GM18505 (cell line): ENCODE measurements around the gene KCNJ6.

Source experiments
- ATAC-seq: cut with Tn5 transposase; IDR thresholded peaks from one replicate; pipeline ENCODE4 v1.9.1; 2021; ENCODE audit not compliant: unreplicated experiment
- POLR2A ChIP-seq: IDR thresholded peaks from 4 replicates; pipeline ENCODE4 v1.6.1; 2011; ENCODE audit warnings: borderline replicate concordance; ENCODE audit not compliant: insufficient read depth, insufficient read length; ENCODE audit errors: extremely low read depth

The KCNJ6 gene

GRCh38 chr21:37916310-37917051 lies at the start of gene KCNJ6:
TSS of gene KCNJ6 (minus strand) at chr21:37916457. CDS start at chr21:37840682, 75,775 bp downstream.
- ATAC-seq, result no peak

GRCh38 chr21:37965088-37965805 lies 49.0 kb upstream of the KCNJ6 start:
- TF ChIP-seq POLR2A, result no peak
- ATAC-seq, result no peak

More at GRCh38 chr21:37916310-37917051, at the start of gene KCNJ6:
- no peak for TF ChIP-seq POLR2A

- ATAC-seq, result no peak
- no peak for TF ChIP-seq POLR2A
Observed at GRCh38 chr21:37958537-37958936, 42.3 kb upstream of the KCNJ6 start.

GRCh38 chr21:37956772-37957171 lies 40.5 kb upstream of the KCNJ6 start:
- no peak for ATAC-seq
- TF ChIP-seq POLR2A, result no peak

GRCh38 chr21:37945036-37945435 lies 28.8 kb upstream of the KCNJ6 start:
- no peak for ATAC-seq
- TF ChIP-seq POLR2A, result no peak

- ATAC-seq, result no peak
- no peak for TF ChIP-seq POLR2A
Observed at GRCh38 chr21:37944496-37944895, 28.2 kb upstream of the KCNJ6 start.

- TF ChIP-seq POLR2A, result no peak
- ATAC-seq, result no peak
Observed at GRCh38 chr21:37940691-37941090, 24.4 kb upstream of the KCNJ6 start.

- ATAC-seq, result no peak
- TF ChIP-seq POLR2A, result no peak
Observed at GRCh38 chr21:37939838-37940237, 23.6 kb upstream of the KCNJ6 start.

GRCh38 chr21:37939251-37939650 lies 23.0 kb upstream of the KCNJ6 start:
- no peak for TF ChIP-seq POLR2A
- ATAC-seq, result no peak

- ATAC-seq, result no peak
- no peak for TF ChIP-seq POLR2A
Observed at GRCh38 chr21:37937668-37938067, 21.4 kb upstream of the KCNJ6 start.

- no peak for TF ChIP-seq POLR2A
- ATAC-seq, result no peak
Observed at GRCh38 chr21:37936010-37936785, 19.9 kb upstream of the KCNJ6 start.

- ATAC-seq, result no peak
- TF ChIP-seq POLR2A, result no peak
Observed at GRCh38 chr21:37932936-37933335, 16.7 kb upstream of the KCNJ6 start.

- ATAC-seq, result no peak
- TF ChIP-seq POLR2A, result no peak
Observed at GRCh38 chr21:37927711-37928110, 11.5 kb upstream of the KCNJ6 start.
